ENCODE measurements around the gene SH2D2A.

SH2D2A gene

GRCh38 chr1:156857532-156857931 is 40.9 kb upstream of the SH2D2A start:
- Histone ChIP-seq H3K9me3 (ENCODE audit: insufficient read depth, low read length) (no peaks in the 10 kb centered on the region), H2AFZ (ENCODE audit: low read depth, low read length, severe bottlenecking) (no peak overlapping the region), H3K79me2 (ENCODE audit: insufficient read depth, low read length) (no peaks in the 10 kb centered on the region), H3K4me2 (ENCODE audit: low read depth, low read length, poor library complexity, severe bottlenecking) (no peak overlapping the region), H3K4me3 (ENCODE audit: insufficient read depth, low read length, poor library complexity, severe bottlenecking) (no peak overlapping the region), H4K20me1 (ENCODE audit: low read depth, low read length) (no peaks in the 10 kb centered on the region), H3K27me3 (ENCODE audit: low read length) (no peaks in the 10 kb centered on the region), H3K9me2 (replicated peaks; ENCODE audit: insufficient read depth, low read length) (no peaks in the 10 kb centered on the region), H3K36me3 (ENCODE audit: low read length) (no peaks in the 10 kb centered on the region), H3K9ac (ENCODE audit: low read length) (no peak overlapping the region), H3K27ac (ENCODE audit: low read depth, low read length) (no peak overlapping the region), H3F3A (ENCODE audit: insufficient read depth) (no peaks in the 10 kb centered on the region)
- TF ChIP-seq EZH2phosphoT487 (conservative IDR thresholded peaks at IDR 0.05; ENCODE audit: low read length) (no peak), CTCF (IDR thresholded peaks at IDR 0.05; ENCODE audit: insufficient read depth, low read length, poor library complexity, severe bottlenecking) (no peak)

GRCh38 chr1:156856282-156856785 is 39.7 kb upstream of the SH2D2A start:
- Histone ChIP-seq H2AFZ (ENCODE audit: low read depth, low read length, severe bottlenecking) (no peak overlapping the region), H3K4me2 (ENCODE audit: low read depth, low read length, poor library complexity, severe bottlenecking) (no peak overlapping the region), H3F3A (ENCODE audit: insufficient read depth) (no peaks in the 10 kb centered on the region), H3K4me3 (ENCODE audit: insufficient read depth, low read length, poor library complexity, severe bottlenecking) (no peak overlapping the region), H3K9me3 (ENCODE audit: insufficient read depth, low read length) (no peaks in the 10 kb centered on the region), H4K20me1 (ENCODE audit: low read depth, low read length) (no peaks in the 10 kb centered on the region), H3K9me2 (replicated peaks; ENCODE audit: insufficient read depth, low read length) (no peaks in the 10 kb centered on the region), H3K27ac (ENCODE audit: low read depth, low read length) (no peak overlapping the region), H3K27me3 (ENCODE audit: low read length) (no peaks in the 10 kb centered on the region), H3K79me2 (ENCODE audit: insufficient read depth, low read length) (no peaks in the 10 kb centered on the region), H3K36me3 (ENCODE audit: low read length) (no peaks in the 10 kb centered on the region), H3K9ac (ENCODE audit: low read length) (no peak overlapping the region)
- no peak for TF ChIP-seq CTCF (IDR thresholded peaks at IDR 0.05; ENCODE audit: insufficient read depth, low read length, poor library complexity, severe bottlenecking)
- no peak for TF ChIP-seq EZH2phosphoT487 (conservative IDR thresholded peaks at IDR 0.05; ENCODE audit: low read length)

GRCh38 chr1:156854634-156855033 is 38.0 kb upstream of the SH2D2A start:
- TF ChIP-seq EZH2phosphoT487 (conservative IDR thresholded peaks at IDR 0.05; ENCODE audit: low read length) (no peak), CTCF (IDR thresholded peaks at IDR 0.05; ENCODE audit: insufficient read depth, low read length, poor library complexity, severe bottlenecking) (no peak)
- Histone ChIP-seq H3K27me3 (ENCODE audit: low read length) (no peaks in the 10 kb centered on the region), H3K36me3 (ENCODE audit: low read length) (no peaks in the 10 kb centered on the region)

More at GRCh38 chr1:156854634-156855033, 38.0 kb upstream of the SH2D2A start:
- no peak overlapping the region for H3K4me3 ChIP-seq (ENCODE audit: insufficient read depth, low read length, poor library complexity, severe bottlenecking)
- no peaks in the 10 kb centered on the region for H3K9me3 ChIP-seq (ENCODE audit: insufficient read depth, low read length)
- H3K9me2 ChIP-seq (replicated peaks; ENCODE audit: insufficient read depth, low read length): no peaks in the 10 kb centered on the region
- no peaks in the 10 kb centered on the region for H3F3A ChIP-seq (ENCODE audit: insufficient read depth)
- H3K4me2 ChIP-seq (ENCODE audit: low read depth, low read length, poor library complexity, severe bottlenecking): no peak overlapping the region
- no peak overlapping the region for H2AFZ ChIP-seq (ENCODE audit: low read depth, low read length, severe bottlenecking)
- no peak overlapping the region for H3K27ac ChIP-seq (ENCODE audit: low read depth, low read length)
- no peaks in the 10 kb centered on the region for H4K20me1 ChIP-seq (ENCODE audit: low read depth, low read length)
- no peaks in the 10 kb centered on the region for H3K79me2 ChIP-seq (ENCODE audit: insufficient read depth, low read length)
- no peak overlapping the region for H3K9ac ChIP-seq (ENCODE audit: low read length)

Measured in SU-DHL-6 (cell line).